Measurements from ENCODE around the gene TAF3. TPM values are rescaled to one million over a fixed set of nuclear protein-coding genes. Genes with fewer than 3 reads are reported as not detected.
"Not testable (repeated sequence)": the region's sequence is repeated elsewhere in the genome, so short reads cannot be mapped to it uniquely, and the experiment has no call there.

The TAF3 gene
- total RNA-seq, 2 donors from 2014 or later, result 15.6 to 20.0 TPM

DNA sequence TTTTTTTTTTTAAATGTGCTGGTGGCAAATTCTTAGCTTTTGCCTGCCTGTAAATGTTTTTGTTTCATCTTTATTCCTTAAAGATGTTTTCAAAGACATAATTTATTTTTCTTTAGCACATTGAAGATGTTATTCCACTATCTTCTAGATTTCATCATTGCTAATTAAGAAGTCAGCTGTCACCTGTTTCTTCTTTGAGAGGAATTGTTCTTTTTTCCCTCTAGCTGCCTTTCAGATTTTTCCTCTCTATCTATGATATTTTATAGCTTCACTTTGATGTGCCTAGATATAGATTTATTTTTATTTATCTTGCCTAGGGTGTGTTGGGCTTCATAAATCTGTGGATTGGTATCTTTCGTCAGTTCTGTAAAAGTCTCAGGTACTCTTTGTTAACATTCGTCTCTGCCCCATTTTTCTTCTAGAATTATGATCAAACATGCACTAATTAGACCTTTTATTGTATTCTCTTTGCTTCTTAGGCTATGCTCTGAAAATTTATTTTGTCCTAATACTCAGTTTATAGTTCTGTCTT is 186.2 kb downstream of the TAF3 start:
- DNase-seq (ENCODE audit: low spot score), result no peak
- no peaks in the 10 kb centered on the region for H3K4me1 Mint-ChIP-seq (ENCODE audit: low read depth in 2 of 2)
- no peak for ATAC-seq
- no peaks in the 10 kb centered on the region for H3K27me3 Mint-ChIP-seq
- no peaks in the 10 kb centered on the region for H3K9me3 Mint-ChIP-seq
- H3K27ac Mint-ChIP-seq, result no peak overlapping the region
- no peak overlapping the region for H3K4me3 Mint-ChIP-seq
- H3K36me3 Mint-ChIP-seq, result peaks cover 30% of the 10 kb centered on the region

DNA sequence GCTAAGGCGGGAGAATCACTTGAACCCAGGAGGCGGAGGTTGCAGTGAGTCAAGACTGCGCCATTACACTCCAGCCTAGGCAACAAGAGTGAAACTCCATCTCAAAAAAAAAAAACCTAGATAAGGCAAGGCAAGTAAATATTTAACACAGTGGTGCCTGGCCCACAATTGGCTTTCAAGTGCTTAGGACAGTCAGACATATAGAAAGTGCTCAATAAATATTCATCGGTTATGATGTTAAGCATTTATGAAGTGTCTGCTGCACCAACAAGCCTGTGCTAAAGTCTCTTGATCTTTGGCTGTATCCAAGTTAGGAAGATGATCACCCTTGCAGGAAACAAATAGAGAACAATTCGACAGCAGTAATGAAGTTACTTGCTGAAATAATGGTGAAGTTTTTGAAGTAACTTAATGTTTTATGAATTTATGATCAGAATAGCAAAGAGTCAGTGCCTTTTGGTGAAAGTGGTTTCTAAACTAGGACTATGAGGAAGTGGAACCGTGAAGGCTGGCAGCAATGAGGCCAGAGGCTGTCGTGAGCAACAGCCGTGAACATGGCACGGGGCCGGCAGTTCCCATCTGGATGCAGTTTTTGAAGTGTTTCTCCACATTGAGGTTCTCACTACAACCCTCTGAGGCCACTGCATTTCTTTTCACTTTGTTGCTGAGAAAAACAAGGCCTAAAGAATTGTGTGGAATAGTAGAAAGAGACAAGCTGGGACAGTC is 188.1 kb downstream of the TAF3 start:
- DNase-seq (ENCODE audit: low spot score) (no peak), ATAC-seq (no peak)
- Mint-ChIP-seq H3K27ac (no peak overlapping the region), H3K4me1 (ENCODE audit: low read depth in 2 of 2) (no peaks in the 10 kb centered on the region), H3K27me3 (no peaks in the 10 kb centered on the region), H3K9me3 (no peaks in the 10 kb centered on the region), H3K4me3 (no peak overlapping the region), H3K36me3 (peaks cover 26% of the 10 kb centered on the region)

DNA sequence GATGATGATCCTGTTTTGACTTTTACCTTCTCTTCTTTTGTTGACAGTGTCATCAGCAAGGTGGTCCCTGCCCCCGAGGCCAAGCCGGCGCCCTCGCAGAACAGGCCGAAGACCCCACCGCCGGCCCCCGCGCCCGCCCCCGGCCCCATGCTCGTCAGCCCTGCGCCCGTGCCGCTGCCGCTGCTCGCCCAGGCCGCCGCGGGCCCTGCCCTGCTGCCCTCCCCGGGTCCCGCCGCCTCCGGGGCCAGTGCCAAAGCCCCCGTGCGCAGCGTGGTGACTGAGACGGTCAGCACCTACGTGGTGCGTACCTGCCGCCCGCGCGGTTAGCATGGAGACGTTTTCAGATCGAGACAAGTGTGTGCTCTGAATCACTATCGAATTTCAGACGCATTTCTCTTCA is 190.7 kb downstream of the TAF3 start:
- DNase-seq (ENCODE audit: low spot score) (no peak), ATAC-seq (no peak)
- Mint-ChIP-seq H3K4me1 (ENCODE audit: low read depth in 2 of 2) (no peaks in the 10 kb centered on the region), H3K4me3 (no peak overlapping the region), H3K27me3 (no peaks in the 10 kb centered on the region), H3K36me3 (peaks cover 7% of the 10 kb centered on the region), H3K27ac (no peak overlapping the region), H3K9me3 (no peaks in the 10 kb centered on the region)

GRCh38 chr10:8013006-8013405 is 194.7 kb downstream of the TAF3 start:
- H3K4me3 Mint-ChIP-seq, result no peak overlapping the region
- ATAC-seq, result no peak
- no peak for DNase-seq (ENCODE audit: low spot score)
- H3K9me3 Mint-ChIP-seq, result no peaks in the 10 kb centered on the region
- no peaks in the 10 kb centered on the region for H3K4me1 Mint-ChIP-seq (ENCODE audit: low read depth in 2 of 2)
- H3K36me3 Mint-ChIP-seq, result peaks cover 5% of the 10 kb centered on the region
- no peak overlapping the region for H3K27ac Mint-ChIP-seq
- no peaks in the 10 kb centered on the region for H3K27me3 Mint-ChIP-seq

- ATAC-seq (no peak), DNase-seq (ENCODE audit: low spot score) (no peak)
- Mint-ChIP-seq H3K27me3 (no peaks in the 10 kb centered on the region), H3K4me3 (no peak overlapping the region), H3K9me3 (no peaks in the 10 kb centered on the region), H3K4me1 (ENCODE audit: low read depth in 2 of 2) (no peaks in the 10 kb centered on the region), H3K36me3 (peaks cover 5% of the 10 kb centered on the region), H3K27ac (no peak overlapping the region)
These were observed 195.3 kb downstream of the TAF3 start for GRCh38 chr10:8013619-8014018.

- H3K27ac Mint-ChIP-seq, result no peak overlapping the region
- H3K4me3 Mint-ChIP-seq, result no peak overlapping the region
- peaks cover 5% of the 10 kb centered on the region for H3K36me3 Mint-ChIP-seq
- DNase-seq (ENCODE audit: low spot score) (no peak), ATAC-seq (no peak)
- H3K4me1 Mint-ChIP-seq (ENCODE audit: low read depth in 2 of 2), result no peaks in the 10 kb centered on the region
- H3K27me3 Mint-ChIP-seq, result no peaks in the 10 kb centered on the region
- H3K9me3 Mint-ChIP-seq, result no peaks in the 10 kb centered on the region
These were observed 196.3 kb downstream of the TAF3 start for GRCh38 chr10:8014649-8015048.

DNA sequence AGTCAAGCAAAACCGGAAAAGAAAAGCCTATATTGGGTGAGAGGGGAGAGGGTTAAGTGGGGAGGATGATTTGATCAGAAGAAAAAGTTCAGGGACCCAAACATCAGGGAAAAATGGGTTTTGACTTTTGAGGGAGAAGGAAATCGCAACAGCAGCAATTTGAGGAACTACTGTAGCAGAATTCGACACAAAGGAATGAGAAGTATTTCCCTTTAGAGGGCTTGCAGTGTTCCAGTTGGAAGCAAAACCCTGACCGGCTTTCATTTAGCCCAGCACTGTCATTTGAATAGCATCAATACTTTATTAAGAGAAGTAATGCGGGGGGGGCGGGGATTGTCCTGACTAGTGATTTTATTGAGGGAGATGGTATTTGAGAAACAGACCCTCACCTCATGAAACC is 199.0 kb downstream of the TAF3 start:
- Mint-ChIP-seq H3K36me3 (peaks cover 5% of the 10 kb centered on the region), H3K4me1 (ENCODE audit: low read depth in 2 of 2) (no peaks in the 10 kb centered on the region), H3K9me3 (no peaks in the 10 kb centered on the region), H3K4me3 (no peak overlapping the region), H3K27ac (no peak overlapping the region), H3K27me3 (no peaks in the 10 kb centered on the region)
- ATAC-seq (no peak), DNase-seq (ENCODE audit: low spot score) (no peak)

DNA sequence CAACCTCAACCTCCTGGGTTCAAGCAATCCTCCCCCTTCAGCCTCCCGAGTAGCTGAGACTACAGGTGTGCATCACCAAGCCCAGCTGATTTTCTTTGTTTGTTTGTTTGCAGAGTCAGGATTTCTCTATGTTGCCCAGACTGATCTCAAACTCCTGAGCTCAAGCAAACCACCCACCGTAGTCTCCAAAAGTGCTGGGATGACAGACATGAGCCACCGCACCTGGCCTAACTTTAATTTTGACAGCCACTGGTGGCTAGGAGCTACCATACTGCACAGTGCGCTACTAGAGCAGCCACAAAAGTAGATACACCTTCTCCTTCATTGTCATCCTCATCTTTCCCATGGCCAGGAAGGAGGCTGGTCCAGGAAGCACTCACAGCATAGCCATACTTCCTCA is 205.0 kb downstream of the TAF3 start:
- no peak for ATAC-seq
- no peak overlapping the region for H3K27ac Mint-ChIP-seq
- peaks cover 5 to 6% of the 10 kb centered on the region in 2 donors for H3K4me1 Mint-ChIP-seq (ENCODE audit: low read depth in 2 of 2)

GRCh38 chr10:8023851-8024250 is 205.5 kb downstream of the TAF3 start:
- Mint-ChIP-seq H3K27me3 (peaks cover 5 to 17% of the 10 kb centered on the region in 2 donors), H3K36me3 (no peaks in the 10 kb centered on the region), H3K4me3 (no peak overlapping the region), H3K4me1 (ENCODE audit: low read depth in 2 of 2) (peaks cover 5 to 6% of the 10 kb centered on the region in 2 donors), H3K9me3 (no peaks in the 10 kb centered on the region), H3K27ac (no peak overlapping the region)
- ATAC-seq, result no peak
- DNase-seq (ENCODE audit: low spot score), result no peak

More for the DNA sequence above, 205.0 kb downstream of the TAF3 start:
- Mint-ChIP-seq H3K36me3 (no peaks in the 10 kb centered on the region), H3K27me3 (peaks cover 5 to 17% of the 10 kb centered on the region in 2 donors), H3K9me3 (no peaks in the 10 kb centered on the region), H3K4me3 (no peak overlapping the region)
- DNase-seq (ENCODE audit: low spot score), result no peak

GRCh38 chr10:8026349-8027259 is 208.3 kb downstream of the TAF3 start:
- DNase-seq (ENCODE audit: low spot score) (no peak), ATAC-seq (no peak)
- Mint-ChIP-seq H3K4me1 (ENCODE audit: low read depth in 2 of 2) (peaks cover 5 to 6% of the 10 kb centered on the region in 2 donors), H3K27me3 (peaks cover 9 to 24% of the 10 kb centered on the region in 2 donors), H3K9me3 (no peaks in the 10 kb centered on the region), H3K4me3 (peak overlapping the region; percentile 64), H3K27ac (no peak overlapping the region), H3K36me3 (no peaks in the 10 kb centered on the region)

GRCh38 chr10:8031211-8031610 is 212.9 kb downstream of the TAF3 start:
- H3K36me3 Mint-ChIP-seq; H3K4me3 Mint-ChIP-seq; ATAC-seq; H3K9me3 Mint-ChIP-seq; H3K27ac Mint-ChIP-seq; DNase-seq (ENCODE audit: low spot score): not testable (repeated sequence)
- H3K27me3 Mint-ChIP-seq, result peaks cover 31 to 33% of the 10 kb centered on the region in 2 donors
- peaks cover 10 to 11% of the 10 kb centered on the region in 2 donors for H3K4me1 Mint-ChIP-seq (ENCODE audit: low read depth in 2 of 2)

DNA sequence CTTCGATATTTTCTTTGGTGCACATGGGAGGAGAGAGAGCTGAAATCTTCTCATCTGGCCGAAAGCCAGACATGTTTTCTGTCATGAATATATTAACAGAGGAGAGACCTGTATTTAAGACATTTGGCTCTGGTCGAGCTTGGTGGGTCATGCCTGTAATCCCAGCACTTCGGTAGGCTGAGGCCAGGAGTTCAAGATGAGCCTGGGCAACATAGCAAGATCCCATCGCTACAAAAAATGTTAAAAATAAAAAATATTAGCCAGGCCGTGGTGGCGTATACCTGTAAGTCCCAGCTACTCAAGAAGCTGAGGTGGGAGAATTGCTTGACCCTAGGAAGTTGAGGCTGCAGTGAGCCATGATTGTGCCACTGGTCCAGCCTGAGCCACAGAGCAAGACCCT is 214.3 kb downstream of the TAF3 start:
- ATAC-seq (no peak), DNase-seq (ENCODE audit: low spot score) (no peak)
- Mint-ChIP-seq H3K4me1 (ENCODE audit: low read depth in 2 of 2) (peaks cover 8 to 10% of the 10 kb centered on the region in 2 donors), H3K27ac (no peak overlapping the region), H3K27me3 (peaks cover 32 to 37% of the 10 kb centered on the region in 2 donors), H3K36me3 (no peaks in the 10 kb centered on the region), H3K9me3 (no peaks in the 10 kb centered on the region), H3K4me3 (no peak overlapping the region)

- H3K4me3 Mint-ChIP-seq, result no peak overlapping the region
- peaks cover 43 to 51% of the 10 kb centered on the region in 2 donors for H3K27me3 Mint-ChIP-seq
- peaks cover 15 to 20% of the 10 kb centered on the region in 2 donors for H3K4me1 Mint-ChIP-seq (ENCODE audit: low read depth in 2 of 2)
- peak in 1 of 2 donors; percentile 38 for ATAC-seq
- DNase-seq (ENCODE audit: low spot score), result no peak
- H3K27ac Mint-ChIP-seq, result no peak overlapping the region
- H3K36me3 Mint-ChIP-seq, result peaks cover 6% of the 10 kb centered on the region
- no peaks in the 10 kb centered on the region for H3K9me3 Mint-ChIP-seq
These were observed 215.6 kb downstream of the TAF3 start for GRCh38 chr10:8033812-8034465.

All from natural killer cell treated with Interleukin-12 subunit alpha and Interleukin-12 subunit beta and Interleukin-15 and Interleukin-18, amount 100 ng/mL, for 72 hours (primary cell).